Measurements from ENCODE around the gene CCR4. TPM values are rescaled to one million over a fixed set of nuclear protein-coding genes. Genes with fewer than 3 reads are reported as not detected.

Gene CCR4
- total RNA-seq, 2 donors from 2014 or later = 0.11 TPM; not detected in 1

DNA sequence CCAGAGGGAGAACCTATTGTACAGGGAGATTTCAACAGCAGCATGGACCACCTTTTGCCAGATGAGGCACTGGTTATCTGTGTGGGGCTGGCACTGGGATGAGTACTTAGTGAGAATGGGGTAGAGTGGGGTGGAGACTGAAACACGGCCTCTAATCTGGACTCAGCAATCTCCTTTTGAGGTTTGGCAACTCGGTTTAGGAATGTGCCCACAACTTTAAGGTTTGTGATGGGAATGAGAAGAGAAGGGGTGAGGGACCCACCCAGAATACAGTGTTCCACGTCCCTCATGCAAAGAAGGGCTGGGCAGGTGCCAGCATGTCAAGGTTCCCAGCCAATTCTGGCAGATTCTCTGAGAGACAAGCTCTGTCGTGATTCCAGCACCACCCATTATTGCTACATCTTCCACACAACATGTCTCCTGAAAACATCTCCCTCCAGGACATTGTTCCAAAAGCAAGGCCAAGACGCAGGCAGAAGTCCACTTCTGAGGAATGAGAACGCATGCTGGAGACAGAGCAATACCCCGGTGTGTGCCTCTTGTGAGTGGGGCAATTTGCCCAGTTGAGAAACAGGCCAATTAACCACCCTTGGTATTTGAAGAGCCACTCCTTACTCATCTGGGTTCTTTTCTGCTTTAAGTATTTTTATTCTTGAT is 37.5 kb upstream of the CCR4 start:
- Mint-ChIP-seq H3K4me3 (no peak overlapping the region), H3K27me3 (ENCODE audit: insufficient read depth) (no peaks in the 10 kb centered on the region), H3K4me1 (no peaks in the 10 kb centered on the region), H3K27ac (no peak overlapping the region), H3K9me3 (peaks cover 2% of the 10 kb centered on the region), H3K36me3 (ENCODE audit: low read depth) (no peaks in the 10 kb centered on the region)
- H3K4me1 ChIP-seq (ENCODE audit: control insufficient read depth, insufficient read depth, low read length) = no peaks in the 10 kb centered on the region
- no peak overlapping the region for H3K27ac ChIP-seq (ENCODE audit: low read depth, low read length)
- H3K9me3 ChIP-seq (ENCODE audit: control insufficient read depth, low read length) = peaks cover 14% of the 10 kb centered on the region
- no peaks in the 10 kb centered on the region for H3K27me3 ChIP-seq (ENCODE audit: control insufficient read depth, insufficient read depth, low read length, poor library complexity, severe bottlenecking)
- H3K9ac ChIP-seq (ENCODE audit: extremely low read depth, low read length, poor library complexity, severe bottlenecking) = no peak overlapping the region
- TF ChIP-seq, protein P1, sequence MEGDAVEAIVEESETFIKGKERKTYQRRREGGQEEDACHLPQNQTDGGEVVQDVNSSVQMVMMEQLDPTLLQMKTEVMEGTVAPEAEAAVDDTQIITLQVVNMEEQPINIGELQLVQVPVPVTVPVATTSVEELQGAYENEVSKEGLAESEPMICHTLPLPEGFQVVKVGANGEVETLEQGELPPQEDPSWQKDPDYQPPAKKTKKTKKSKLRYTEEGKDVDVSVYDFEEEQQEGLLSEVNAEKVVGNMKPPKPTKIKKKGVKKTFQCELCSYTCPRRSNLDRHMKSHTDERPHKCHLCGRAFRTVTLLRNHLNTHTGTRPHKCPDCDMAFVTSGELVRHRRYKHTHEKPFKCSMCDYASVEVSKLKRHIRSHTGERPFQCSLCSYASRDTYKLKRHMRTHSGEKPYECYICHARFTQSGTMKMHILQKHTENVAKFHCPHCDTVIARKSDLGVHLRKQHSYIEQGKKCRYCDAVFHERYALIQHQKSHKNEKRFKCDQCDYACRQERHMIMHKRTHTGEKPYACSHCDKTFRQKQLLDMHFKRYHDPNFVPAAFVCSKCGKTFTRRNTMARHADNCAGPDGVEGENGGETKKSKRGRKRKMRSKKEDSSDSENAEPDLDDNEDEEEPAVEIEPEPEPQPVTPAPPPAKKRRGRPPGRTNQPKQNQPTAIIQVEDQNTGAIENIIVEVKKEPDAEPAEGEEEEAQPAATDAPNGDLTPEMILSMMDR (conservative IDR thresholded peaks at IDR 0.05) = peak; percentile 5
- 89 to 93% methylated on average over 6 to 7 of the region's 7 CpGs for WGBS, 2 experiments (ENCODE audit: insufficient coverage in 1 of 2, insufficient read length in 1 of 2)
- DNase-seq = no peak
- no peak overlapping the region for H3K4me3 ChIP-seq (ENCODE audit: low read length)
- H3K36me3 ChIP-seq (ENCODE audit: control insufficient read depth, insufficient read depth, low read length) = no peaks in the 10 kb centered on the region

DNA sequence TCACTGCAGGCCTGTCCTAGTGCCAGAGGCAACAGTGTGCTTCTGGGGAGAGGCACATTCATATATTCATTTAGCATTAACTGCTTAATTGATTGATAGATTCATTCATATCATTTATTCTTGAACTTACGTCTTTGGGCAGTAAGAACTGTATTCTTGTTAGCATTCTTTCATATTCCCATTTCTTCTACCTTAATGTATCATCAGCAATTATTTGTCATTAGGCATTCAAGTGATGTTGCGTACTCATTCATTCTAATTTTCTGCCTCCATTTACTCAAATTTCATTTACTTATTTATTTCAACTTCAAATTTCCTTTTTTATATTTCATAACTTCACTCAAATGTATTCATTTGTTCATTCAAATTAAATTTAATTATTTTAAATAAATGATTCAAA is 31.5 kb upstream of the CCR4 start:
- H3K9me3 ChIP-seq (ENCODE audit: control insufficient read depth, low read length) = peaks cover 14% of the 10 kb centered on the region
- no peaks in the 10 kb centered on the region for H3K27me3 ChIP-seq (ENCODE audit: control insufficient read depth, insufficient read depth, low read length, poor library complexity, severe bottlenecking)
- WGBS, 2 experiments (ENCODE audit: insufficient coverage in 1 of 2, insufficient read length in 1 of 2) = 88 to 94% methylated on average over 2 of the region's 2 CpGs
- TF ChIP-seq, protein P1 (conservative IDR thresholded peaks at IDR 0.05) = no peak
- Mint-ChIP-seq H3K4me3 (no peak overlapping the region), H3K4me1 (no peaks in the 10 kb centered on the region), H3K36me3 (ENCODE audit: low read depth) (no peaks in the 10 kb centered on the region), H3K27me3 (ENCODE audit: insufficient read depth) (no peaks in the 10 kb centered on the region), H3K27ac (no peak overlapping the region), H3K9me3 (peaks cover 3% of the 10 kb centered on the region)
- no peak overlapping the region for H3K9ac ChIP-seq (ENCODE audit: extremely low read depth, low read length, poor library complexity, severe bottlenecking)
- H3K4me1 ChIP-seq (ENCODE audit: control insufficient read depth, insufficient read depth, low read length) = no peaks in the 10 kb centered on the region
- H3K27ac ChIP-seq (ENCODE audit: low read depth, low read length) = no peak overlapping the region
- no peak for DNase-seq
- no peaks in the 10 kb centered on the region for H3K36me3 ChIP-seq (ENCODE audit: control insufficient read depth, insufficient read depth, low read length)
- H3K4me3 ChIP-seq (ENCODE audit: low read length) = no peak overlapping the region

DNA sequence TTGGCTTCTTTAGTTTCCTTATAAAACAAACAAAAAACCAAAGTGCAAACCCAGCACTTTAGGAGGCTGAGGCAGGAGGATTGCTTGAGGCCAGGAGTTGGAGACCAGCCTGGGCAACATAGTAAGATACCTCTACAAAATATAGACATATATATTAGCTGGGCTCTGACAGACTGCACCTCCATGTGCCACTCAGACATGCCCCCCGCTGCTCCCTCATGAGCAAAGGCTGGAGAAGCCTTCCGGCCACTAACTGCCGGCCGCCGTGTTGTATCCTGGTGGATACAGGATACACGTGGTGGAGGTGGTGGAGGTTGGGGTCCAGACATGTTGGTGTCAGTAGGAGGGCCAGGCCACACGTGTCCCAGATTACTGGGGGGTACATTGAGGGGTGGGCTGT is 29.4 kb upstream of the CCR4 start:
- DNase-seq = no peak
- WGBS, 2 experiments (ENCODE audit: insufficient coverage in 1 of 2, insufficient read length in 1 of 2) = 91 to 93% methylated on average over 7 of the region's 7 CpGs
- Histone ChIP-seq H3K9ac (ENCODE audit: extremely low read depth, low read length, poor library complexity, severe bottlenecking) (no peak overlapping the region), H3K36me3 (ENCODE audit: control insufficient read depth, insufficient read depth, low read length) (no peaks in the 10 kb centered on the region), H3K4me3 (ENCODE audit: low read length) (no peak overlapping the region), H3K27me3 (ENCODE audit: control insufficient read depth, insufficient read depth, low read length, poor library complexity, severe bottlenecking) (no peaks in the 10 kb centered on the region), H3K4me1 (ENCODE audit: control insufficient read depth, insufficient read depth, low read length) (no peaks in the 10 kb centered on the region), H3K27ac (ENCODE audit: low read depth, low read length) (no peak overlapping the region), H3K9me3 (ENCODE audit: control insufficient read depth, low read length) (peaks cover 11% of the 10 kb centered on the region)
- TF ChIP-seq, protein P1 (conservative IDR thresholded peaks at IDR 0.05) = no peak
- peaks cover 3% of the 10 kb centered on the region for H3K9me3 Mint-ChIP-seq
- no peaks in the 10 kb centered on the region for H3K27me3 Mint-ChIP-seq (ENCODE audit: insufficient read depth)
- H3K4me3 Mint-ChIP-seq = no peak overlapping the region
- H3K27ac Mint-ChIP-seq = no peak overlapping the region
- H3K36me3 Mint-ChIP-seq (ENCODE audit: low read depth) = no peaks in the 10 kb centered on the region
- H3K4me1 Mint-ChIP-seq = no peaks in the 10 kb centered on the region

All from endodermal cell (in vitro differentiated cells).